HAP-1 (cell line): ENCODE measurements around the gene BTBD9.

Experiments
- DNase-seq, 2 experiments: peaks; one replicate each; pipeline ENCODE4 v3.0.0-alpha.2; 2016 to 2020; ENCODE audit warnings: low spot score in 2 of 2
- H3K27me3 ChIP-seq: fragments of 250-450 bp; sonication (Bioruptor Pico); 2 replicates; pipeline ENCODE4 v1.5.1; 2020; ENCODE audit warnings: low read depth, mild to moderate bottlenecking, moderate library complexity
- H3K36me3 ChIP-seq: fragments of 250-450 bp; sonication (Bioruptor Pico); replicated peaks from 2 replicates; pipeline ENCODE4 v1.5.1; 2020; ENCODE audit warnings: mild to moderate bottlenecking
- H3K4me1 ChIP-seq: fragments of 250-450 bp; sonication (Bioruptor Pico); 2 replicates; pipeline ENCODE4 v1.5.1; 2020; ENCODE audit warnings: mild to moderate bottlenecking
- H3K4me3 ChIP-seq: fragments of 250-450 bp; sonication (Bioruptor Pico); 2 replicates; pipeline ENCODE4 v1.5.1; 2020; ENCODE audit warnings: mild to moderate bottlenecking, moderate library complexity
- H3K9me3 ChIP-seq: fragments of 250-450 bp; sonication (Bioruptor Pico); 2 replicates; pipeline ENCODE4 v1.5.1; 2020; ENCODE audit warnings: mild to moderate bottlenecking, moderate library complexity
- in situ Hi-C: fragments of 300-500 bp; cut with MboI; formaldehyde crosslinking; loops from 3 replicates; pipeline ENCODE4 v1.14.3; 2020; ENCODE audit warnings: low sequenced_read_pairs, inconsistent platforms, mixed read lengths

The BTBD9 gene

DNA sequence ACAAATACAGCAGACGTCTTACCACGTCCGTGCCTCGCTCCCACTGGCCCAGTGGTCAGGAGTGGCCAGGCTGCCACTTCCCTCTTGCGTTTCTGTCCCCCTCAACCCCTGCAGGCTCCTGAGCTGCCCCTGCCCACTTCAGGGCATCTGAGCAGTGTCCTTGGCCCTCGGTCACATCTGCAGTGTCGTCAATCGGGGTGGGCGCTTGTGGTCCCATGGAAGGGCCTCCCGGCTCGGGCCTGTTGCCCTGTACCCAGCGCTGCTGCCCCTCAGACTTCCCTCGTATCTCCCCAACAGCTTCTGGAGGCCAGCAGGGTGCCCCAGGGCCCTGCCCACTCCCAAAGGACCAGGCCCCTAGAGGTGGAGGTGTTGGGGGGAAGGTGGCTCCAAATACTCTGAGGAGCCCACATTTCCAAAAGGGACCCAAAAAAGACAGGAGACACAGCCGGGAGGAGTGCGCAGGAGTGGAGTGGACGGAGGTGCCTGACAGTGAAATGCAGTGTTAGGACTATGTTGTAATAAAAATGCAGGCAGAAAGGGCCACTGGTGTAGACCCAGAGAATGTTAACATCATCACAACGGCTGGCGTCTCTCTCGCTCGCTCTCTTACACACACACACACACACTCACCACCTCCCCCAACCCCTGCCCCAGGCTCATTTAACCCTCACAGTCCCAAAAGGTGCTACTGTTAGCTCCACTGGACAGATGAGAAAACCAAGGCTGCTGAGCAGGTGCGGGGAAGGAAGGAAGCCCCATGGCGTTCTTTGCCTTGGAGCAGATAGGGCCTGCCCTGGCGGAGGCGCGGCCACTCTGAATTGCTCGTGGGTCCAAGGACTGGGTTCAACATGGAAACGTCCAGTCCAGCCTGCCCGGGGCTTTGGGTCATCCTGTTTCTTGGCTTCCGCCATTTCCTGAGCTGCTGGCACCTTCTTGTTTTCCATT is 476.3 kb downstream of the BTBD9 start:
- no peaks in the 10 kb centered on the region for H3K4me1 ChIP-seq
- in situ Hi-C loops, result no loop called here
- no peak for DNase-seq

GRCh38 chr6:38162493-38163185 is 477.1 kb downstream of the BTBD9 start:
- no peak for DNase-seq
- Histone ChIP-seq H3K36me3 (no peaks in the 10 kb centered on the region), H3K9me3 (no peaks in the 10 kb centered on the region), H3K4me1 (no peaks in the 10 kb centered on the region), H3K4me3 (no peak overlapping the region), H3K27me3 (no peaks in the 10 kb centered on the region)
- in situ Hi-C loops, result no loop called here

More for the DNA sequence above, 476.3 kb downstream of the BTBD9 start:
- Histone ChIP-seq H3K36me3 (no peaks in the 10 kb centered on the region), H3K9me3 (no peaks in the 10 kb centered on the region), H3K27me3 (no peaks in the 10 kb centered on the region), H3K4me3 (no peak overlapping the region)

GRCh38 chr6:38161754-38162492 is 477.8 kb downstream of the BTBD9 start:
- no peak for DNase-seq
- no peak overlapping the region for H3K4me3 ChIP-seq
- no peaks in the 10 kb centered on the region for H3K9me3 ChIP-seq
- no peaks in the 10 kb centered on the region for H3K36me3 ChIP-seq
- in situ Hi-C loops, result no loop called here
- no peaks in the 10 kb centered on the region for H3K4me1 ChIP-seq
- no peaks in the 10 kb centered on the region for H3K27me3 ChIP-seq

- DNase-seq, result no peak
- Histone ChIP-seq H3K4me3 (no peak overlapping the region), H3K4me1 (no peaks in the 10 kb centered on the region), H3K9me3 (no peaks in the 10 kb centered on the region), H3K36me3 (no peaks in the 10 kb centered on the region), H3K27me3 (no peaks in the 10 kb centered on the region)
- in situ Hi-C loops, result no loop called here
These were observed 478.4 kb downstream of the BTBD9 start for GRCh38 chr6:38161331-38161730.

- no peaks in the 10 kb centered on the region for H3K4me1 ChIP-seq
- no peak for DNase-seq
- no peak overlapping the region for H3K4me3 ChIP-seq
- H3K27me3 ChIP-seq, result no peaks in the 10 kb centered on the region
- in situ Hi-C loops, result no loop called here
- H3K36me3 ChIP-seq, result no peaks in the 10 kb centered on the region
- no peaks in the 10 kb centered on the region for H3K9me3 ChIP-seq
These were observed 478.9 kb downstream of the BTBD9 start for GRCh38 chr6:38160831-38161230.

DNA sequence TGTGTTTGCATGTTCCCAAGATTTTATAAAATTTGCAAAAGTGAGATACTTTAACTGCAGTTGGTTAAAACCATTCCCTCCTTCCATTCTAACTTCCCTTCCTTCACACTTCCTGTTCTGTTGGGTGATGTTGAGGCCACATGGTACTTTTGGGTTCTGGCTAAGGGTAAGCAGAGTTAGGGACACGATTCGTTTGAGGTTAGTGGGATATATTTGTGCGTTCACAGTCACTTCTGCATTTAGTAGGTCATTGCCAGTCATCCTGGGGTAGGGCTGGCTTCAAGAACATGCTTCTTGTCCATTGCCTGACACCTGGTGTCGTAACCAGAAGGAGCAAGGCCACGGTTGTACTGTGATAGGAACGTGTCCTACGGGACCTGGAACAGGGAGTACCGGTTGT is 480.1 kb downstream of the BTBD9 start:
- Histone ChIP-seq H3K4me3 (no peak overlapping the region), H3K36me3 (no peaks in the 10 kb centered on the region), H3K27me3 (no peaks in the 10 kb centered on the region), H3K9me3 (no peaks in the 10 kb centered on the region), H3K4me1 (no peaks in the 10 kb centered on the region)
- no peak for DNase-seq
- in situ Hi-C loops, result no loop called here

DNA sequence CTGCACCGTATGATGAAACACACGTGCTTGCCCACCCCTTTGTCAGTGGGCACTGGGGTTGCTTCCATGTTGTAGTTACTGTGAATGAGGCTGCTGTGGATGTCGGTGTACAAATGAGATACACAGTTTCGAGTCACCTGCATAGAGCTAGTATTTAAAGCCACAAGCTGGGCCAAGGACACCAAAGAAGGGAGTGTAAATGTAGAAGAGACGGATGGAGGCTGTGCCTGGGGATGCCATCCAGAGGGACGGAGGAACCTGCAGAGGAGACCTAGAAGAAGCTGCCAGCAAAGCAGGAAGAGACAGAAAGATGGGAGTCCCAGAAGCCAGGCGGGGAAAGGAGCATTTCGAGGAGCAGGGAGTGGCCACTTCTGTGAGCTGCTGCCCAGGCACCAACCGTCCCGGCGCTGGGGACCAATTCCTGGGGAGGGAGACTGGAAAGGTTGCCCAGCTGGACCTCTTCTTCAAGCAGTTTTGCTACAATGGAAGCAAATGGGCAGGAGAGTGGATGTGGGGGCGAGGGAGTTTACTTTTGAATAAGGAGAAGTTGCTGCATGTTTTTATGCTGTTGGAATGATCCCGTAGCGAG is 480.9 kb downstream of the BTBD9 start:
- no peak for DNase-seq
- H3K4me3 ChIP-seq, result no peak overlapping the region
- H3K9me3 ChIP-seq, result no peaks in the 10 kb centered on the region
- in situ Hi-C loops, result no loop called here
- H3K27me3 ChIP-seq, result no peaks in the 10 kb centered on the region
- no peaks in the 10 kb centered on the region for H3K36me3 ChIP-seq
- no peaks in the 10 kb centered on the region for H3K4me1 ChIP-seq

- H3K9me3 ChIP-seq, result no peaks in the 10 kb centered on the region
- H3K36me3 ChIP-seq, result no peaks in the 10 kb centered on the region
- no peaks in the 10 kb centered on the region for H3K4me1 ChIP-seq
- no peaks in the 10 kb centered on the region for H3K27me3 ChIP-seq
- DNase-seq, result no peak
- no peak overlapping the region for H3K4me3 ChIP-seq
- in situ Hi-C loops, result no loop called here
These were observed 481.8 kb downstream of the BTBD9 start for GRCh38 chr6:38157905-38158304.

DNA sequence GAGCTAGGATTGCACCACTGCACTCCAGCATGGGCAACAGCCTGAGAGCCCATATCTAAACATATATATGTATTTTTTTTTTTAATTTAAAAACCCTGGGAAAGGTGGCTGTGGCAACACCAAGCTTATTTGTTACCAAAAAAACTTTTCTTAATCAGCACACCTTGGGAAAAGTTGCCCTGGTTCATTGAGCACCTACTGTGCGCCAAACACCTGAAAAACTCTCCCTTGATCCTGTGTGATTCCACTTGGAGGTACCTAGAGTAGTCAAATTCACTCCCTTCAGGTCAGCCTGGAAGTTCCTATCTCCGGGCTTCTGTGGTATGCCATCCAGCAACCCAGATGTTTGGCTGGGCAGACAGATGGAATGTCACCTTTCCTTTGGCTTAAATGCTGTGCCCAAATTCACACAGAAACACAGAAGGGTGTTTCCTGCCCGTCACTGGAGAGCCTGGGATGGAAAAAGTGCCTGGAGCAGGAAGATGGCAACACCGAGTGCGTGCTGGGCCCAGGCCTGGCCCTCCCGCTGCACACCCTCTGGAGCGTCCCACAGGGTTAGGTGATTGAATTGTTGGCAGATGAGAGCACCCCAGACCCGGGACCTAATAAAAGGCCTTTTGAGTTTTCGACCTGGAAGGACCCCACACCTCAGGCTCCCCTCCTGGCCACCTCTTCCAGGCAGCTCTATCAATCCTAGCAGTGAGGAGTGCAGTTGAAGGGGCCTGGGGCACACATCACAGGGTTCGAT is 482.7 kb downstream of the BTBD9 start:
- Histone ChIP-seq H3K36me3 (no peaks in the 10 kb centered on the region), H3K27me3 (no peaks in the 10 kb centered on the region), H3K4me1 (no peaks in the 10 kb centered on the region), H3K9me3 (no peaks in the 10 kb centered on the region), H3K4me3 (no peak overlapping the region)
- in situ Hi-C loops, result no loop called here
- no peak for DNase-seq

DNA sequence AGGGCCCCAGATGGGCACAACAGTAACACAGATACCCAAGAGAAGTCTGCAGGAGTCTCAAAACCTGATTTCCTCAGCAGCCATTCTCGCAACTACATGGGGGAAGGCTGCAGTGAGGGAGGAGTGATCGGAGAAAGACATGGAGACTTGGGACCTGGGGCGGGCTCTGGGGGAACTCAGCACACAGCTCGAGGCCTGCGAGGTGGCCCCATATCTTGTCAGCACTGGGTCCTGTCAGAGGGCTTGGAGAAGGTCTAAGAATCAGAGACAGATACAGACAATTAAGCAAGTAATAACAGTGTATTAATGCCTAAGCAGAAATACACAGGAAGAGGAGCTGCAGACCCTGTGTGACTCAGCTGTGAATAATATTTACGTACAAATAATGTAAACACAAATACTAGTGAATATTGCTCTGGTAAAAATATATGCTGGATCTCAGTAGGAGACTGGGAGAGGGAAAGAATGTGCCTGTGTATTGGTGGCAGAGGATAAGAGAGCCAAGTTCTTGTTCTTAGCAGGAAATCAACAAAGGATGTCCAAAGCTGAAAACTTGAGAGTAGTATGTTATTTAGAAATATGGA is 484.0 kb downstream of the BTBD9 start:
- H3K27me3 ChIP-seq, result no peaks in the 10 kb centered on the region
- no peak overlapping the region for H3K4me3 ChIP-seq
- no peaks in the 10 kb centered on the region for H3K9me3 ChIP-seq
- DNase-seq, result no peak
- in situ Hi-C loops, result no loop called here
- no peaks in the 10 kb centered on the region for H3K36me3 ChIP-seq
- H3K4me1 ChIP-seq, result no peaks in the 10 kb centered on the region

- no peaks in the 10 kb centered on the region for H3K36me3 ChIP-seq
- no peak overlapping the region for H3K4me3 ChIP-seq
- H3K27me3 ChIP-seq, result no peaks in the 10 kb centered on the region
- H3K9me3 ChIP-seq, result no peaks in the 10 kb centered on the region
- no peak for DNase-seq
- in situ Hi-C loops, result no loop called here
- no peaks in the 10 kb centered on the region for H3K4me1 ChIP-seq
These were observed 484.6 kb downstream of the BTBD9 start for GRCh38 chr6:38155144-38155543.

DNA sequence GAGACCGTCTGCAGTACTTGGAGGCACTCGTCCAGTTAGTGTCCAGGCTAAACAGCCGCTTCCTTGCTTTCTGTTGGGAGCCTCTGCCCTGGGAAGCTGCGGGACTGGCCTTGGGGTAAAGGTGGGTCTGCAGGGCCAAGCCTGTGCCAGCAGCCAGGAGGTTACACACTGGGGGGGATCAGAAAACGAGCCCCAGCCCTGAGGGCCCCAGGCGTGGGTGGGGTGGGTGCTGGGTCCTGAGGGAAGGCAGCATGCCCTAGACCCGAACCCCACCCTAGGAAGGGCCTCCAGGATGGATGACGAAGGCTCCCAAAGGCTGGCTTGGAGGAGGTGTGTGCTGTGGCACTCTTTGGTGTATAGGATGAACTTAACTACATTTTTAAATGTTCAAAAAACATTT is 485.0 kb downstream of the BTBD9 start:
- Histone ChIP-seq H3K4me1 (no peaks in the 10 kb centered on the region), H3K36me3 (no peaks in the 10 kb centered on the region), H3K27me3 (no peaks in the 10 kb centered on the region), H3K4me3 (no peak overlapping the region), H3K9me3 (no peaks in the 10 kb centered on the region)
- no peak for DNase-seq
- in situ Hi-C loops, result no loop called here
